ENCODE data around the gene HERC4. TPM values are rescaled to one million over a fixed set of nuclear protein-coding genes. Genes with fewer than 3 reads are reported as not detected.
"Not testable (repeated sequence)": the region's sequence is repeated elsewhere in the genome, so short reads cannot be mapped to it uniquely, and the experiment has no call there.

HERC4 gene
- total RNA-seq, 1 donor from 2014 or later, result 57.2 TPM

GRCh38 chr10:67966035-67966434 lies 109.0 kb downstream of the HERC4 start:
- DNase-seq (ENCODE audit: extremely low read depth, low read depth, low spot score), result not testable (repeated sequence)

GRCh38 chr10:67965456-67965855 lies 109.6 kb downstream of the HERC4 start:
- no peak for DNase-seq (ENCODE audit: extremely low read depth, low read depth, low spot score)

- no peak for DNase-seq (ENCODE audit: extremely low read depth, low read depth, low spot score)
Observed at GRCh38 chr10:67959839-67960476, 115.1 kb downstream of the HERC4 start.

- no peak for DNase-seq (ENCODE audit: extremely low read depth, low read depth, low spot score)
Observed at GRCh38 chr10:67955614-67956013, 119.5 kb downstream of the HERC4 start.

- DNase-seq (ENCODE audit: extremely low read depth, low read depth, low spot score), result no peak
Observed at GRCh38 chr10:67943917-67944316, 131.2 kb downstream of the HERC4 start.

GRCh38 chr10:67936416-67936815 lies 138.7 kb downstream of the HERC4 start:
- DNase-seq (ENCODE audit: extremely low read depth, low read depth, low spot score), result no peak

GRCh38 chr10:67935223-67935622 lies 139.9 kb downstream of the HERC4 start:
- DNase-seq (ENCODE audit: extremely low read depth, low read depth, low spot score), result no peak

- DNase-seq (ENCODE audit: extremely low read depth, low read depth, low spot score), result no peak
Observed at GRCh38 chr10:67934336-67934735, 140.7 kb downstream of the HERC4 start.

- DNase-seq (ENCODE audit: extremely low read depth, low read depth, low spot score), result no peak
Observed at GRCh38 chr10:67933199-67933598, 141.9 kb downstream of the HERC4 start.

GRCh38 chr10:67926951-67927350 lies 148.1 kb downstream of the HERC4 start:
- no peak for DNase-seq (ENCODE audit: extremely low read depth, low read depth, low spot score)

- no peak for DNase-seq (ENCODE audit: extremely low read depth, low read depth, low spot score)
Observed at GRCh38 chr10:67925449-67926005, 149.6 kb downstream of the HERC4 start.

- DNase-seq (ENCODE audit: extremely low read depth, low read depth, low spot score), result no peak
Observed at GRCh38 chr10:67924136-67924535, 150.9 kb downstream of the HERC4 start.

GRCh38 chr10:67923551-67923950 lies 151.5 kb downstream of the HERC4 start:
- DNase-seq (ENCODE audit: extremely low read depth, low read depth, low spot score), result no peak

- DNase-seq (ENCODE audit: extremely low read depth, low read depth, low spot score), result no peak
Observed at GRCh38 chr10:67921065-67921464, 154.0 kb downstream of the HERC4 start.

GRCh38 chr10:67917679-67918078 lies 157.4 kb downstream of the HERC4 start:
- DNase-seq (ENCODE audit: extremely low read depth, low read depth, low spot score), result no peak

GRCh38 chr10:67917169-67917568 lies 157.9 kb downstream of the HERC4 start:
- DNase-seq (ENCODE audit: extremely low read depth, low read depth, low spot score), result no peak

GRCh38 chr10:67914777-67915340 lies 160.2 kb downstream of the HERC4 start:
- no peak for DNase-seq (ENCODE audit: extremely low read depth, low read depth, low spot score)

GRCh38 chr10:67912331-67912946 lies 162.6 kb downstream of the HERC4 start:
- DNase-seq (ENCODE audit: extremely low read depth, low read depth, low spot score), result no peak

- DNase-seq (ENCODE audit: extremely low read depth, low read depth, low spot score), result no peak
Observed at GRCh38 chr10:67903581-67903980, 171.5 kb downstream of the HERC4 start.

GRCh38 chr10:67893637-67894036 lies 181.4 kb downstream of the HERC4 start:
- DNase-seq (ENCODE audit: extremely low read depth, low read depth, low spot score), result no peak

GRCh38 chr10:67884842-67885670 lies 190.0 kb downstream of the HERC4 start:
- peak; percentile 5 for DNase-seq (ENCODE audit: extremely low read depth, low read depth, low spot score)
